NCI-H1436 (cell line): ENCODE measurements around the gene MGAT4A.
"Not testable (repeated sequence)": the region's sequence is repeated elsewhere in the genome, so short reads cannot be mapped to it uniquely, and the experiment has no call there.

Source experiments
- DNase-seq: peaks from one replicate; lab custom pipeline; 2025; lab: John Stamatoyannopoulos, UW

Gene MGAT4A

GRCh38 chr2:98702858-98703620 is 27.9 kb downstream of the MGAT4A start:
- DNase-seq = no peak

GRCh38 chr2:98702127-98702802 is 28.7 kb downstream of the MGAT4A start:
- no peak for DNase-seq

DNA sequence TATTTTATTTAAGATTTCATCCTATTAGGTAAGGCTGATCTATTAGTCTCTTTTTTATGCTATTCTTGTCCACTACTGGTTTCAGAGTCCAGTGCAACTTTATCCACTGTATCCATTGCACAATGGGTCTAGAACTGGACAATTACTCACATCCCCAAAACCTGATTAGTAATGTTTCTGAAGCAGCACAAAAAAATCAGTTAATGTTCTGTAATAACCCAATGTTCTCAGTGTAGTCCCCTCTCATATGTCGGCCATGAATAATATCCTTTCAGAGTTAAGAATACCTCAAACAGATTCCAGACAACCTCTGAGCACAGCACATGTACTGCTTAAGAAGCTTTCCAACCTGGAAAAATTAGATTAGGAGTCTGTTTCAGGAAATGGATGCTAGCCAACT is 29.7 kb downstream of the MGAT4A start:
- DNase-seq = no peak

GRCh38 chr2:98698896-98699295 is 32.0 kb downstream of the MGAT4A start:
- DNase-seq = no peak

DNA sequence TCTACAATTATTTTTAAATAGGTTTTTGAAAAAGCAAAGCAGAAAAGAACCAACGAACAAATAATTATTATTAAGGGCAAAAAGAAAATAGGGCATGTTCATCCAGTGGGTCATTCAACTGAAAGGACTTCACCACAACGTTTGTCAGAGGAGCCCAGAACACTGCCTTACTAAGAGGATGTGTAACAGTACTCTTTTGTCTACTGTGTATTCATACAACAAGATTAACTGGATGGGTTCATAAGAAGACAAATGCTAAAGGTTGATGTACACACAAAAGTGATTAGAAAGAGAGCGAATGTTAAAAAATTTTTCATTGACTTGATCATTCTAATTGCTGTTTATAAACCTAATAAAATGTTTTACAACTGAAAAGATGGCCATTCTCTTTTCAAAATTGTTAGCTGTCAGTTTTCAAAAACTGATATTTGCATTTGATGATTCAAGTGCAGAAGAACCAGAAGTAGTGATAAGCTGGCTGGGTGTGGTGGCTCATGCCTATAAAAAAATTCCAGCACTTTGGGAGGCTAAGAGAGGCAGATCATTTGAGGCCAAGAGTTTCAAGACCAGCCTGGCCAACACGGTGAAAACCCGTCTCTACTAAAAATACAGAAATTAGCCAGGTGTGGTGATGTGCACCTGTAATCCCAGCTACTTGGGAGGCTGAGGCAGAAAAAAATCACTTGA is 33.1 kb downstream of the MGAT4A start:
- no peak for DNase-seq

DNA sequence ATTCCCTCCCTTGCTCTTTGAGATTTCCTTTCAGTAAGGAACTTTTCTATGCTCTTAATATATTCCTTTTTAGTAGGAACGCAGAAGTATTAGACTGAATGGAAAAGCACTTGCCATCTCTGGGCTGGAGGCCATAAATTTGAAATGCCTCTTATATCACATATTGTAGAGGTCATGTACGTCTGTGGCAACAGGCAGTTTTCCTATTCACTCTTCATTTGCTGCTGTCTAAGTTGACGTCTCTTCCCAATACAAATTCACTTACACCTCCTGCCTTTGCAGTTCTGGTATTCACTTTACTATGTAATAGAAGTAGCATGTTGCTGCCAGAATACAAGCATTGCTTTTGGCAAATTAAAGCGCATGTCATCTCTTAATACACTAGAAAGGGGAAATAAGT is 34.7 kb downstream of the MGAT4A start:
- DNase-seq = no peak

DNA sequence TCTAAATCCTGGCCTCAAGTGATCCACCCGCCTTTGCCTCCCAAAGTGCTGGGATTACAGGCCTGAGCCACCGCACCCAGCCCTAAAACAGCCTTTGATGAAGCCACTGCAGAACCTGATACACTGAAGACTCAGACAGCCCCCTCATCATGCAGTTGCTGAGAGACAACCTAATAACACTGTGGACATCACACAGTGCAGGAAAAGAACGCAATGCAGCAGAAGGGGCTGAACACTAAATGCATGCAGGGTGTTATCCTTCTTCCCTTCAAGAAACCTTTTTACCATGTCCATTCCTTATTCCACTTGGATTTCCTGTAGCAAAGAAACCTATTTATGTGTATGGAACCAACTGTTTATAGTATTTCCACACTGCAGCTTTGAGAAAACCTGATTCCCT is 35.7 kb downstream of the MGAT4A start:
- DNase-seq = no peak

GRCh38 chr2:98693477-98693876 is 37.5 kb downstream of the MGAT4A start:
- no peak for DNase-seq

- no peak for DNase-seq
Observed at GRCh38 chr2:98692090-98693054, 38.6 kb downstream of the MGAT4A start.

DNA sequence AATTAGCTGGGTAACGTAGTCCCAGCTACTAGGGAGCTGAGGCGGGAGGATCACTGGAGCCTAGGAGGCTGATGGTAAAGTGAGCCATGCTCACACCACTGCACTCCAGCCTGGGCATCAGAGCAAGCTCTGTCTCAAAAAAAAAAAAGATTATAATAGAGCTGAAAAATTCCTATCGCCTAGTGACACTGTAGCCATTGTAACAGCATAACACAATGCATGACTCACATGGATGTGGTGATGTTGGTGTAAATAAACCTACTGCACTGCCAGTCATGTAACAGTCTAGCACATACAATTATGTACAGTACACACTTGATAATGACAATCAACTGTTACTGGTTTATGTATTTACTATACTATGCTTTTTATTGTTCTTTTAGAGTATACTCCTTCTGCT is 39.6 kb downstream of the MGAT4A start:
- DNase-seq = no peak

- DNase-seq = no peak
Observed at GRCh38 chr2:98685930-98686887, 44.7 kb downstream of the MGAT4A start.

DNA sequence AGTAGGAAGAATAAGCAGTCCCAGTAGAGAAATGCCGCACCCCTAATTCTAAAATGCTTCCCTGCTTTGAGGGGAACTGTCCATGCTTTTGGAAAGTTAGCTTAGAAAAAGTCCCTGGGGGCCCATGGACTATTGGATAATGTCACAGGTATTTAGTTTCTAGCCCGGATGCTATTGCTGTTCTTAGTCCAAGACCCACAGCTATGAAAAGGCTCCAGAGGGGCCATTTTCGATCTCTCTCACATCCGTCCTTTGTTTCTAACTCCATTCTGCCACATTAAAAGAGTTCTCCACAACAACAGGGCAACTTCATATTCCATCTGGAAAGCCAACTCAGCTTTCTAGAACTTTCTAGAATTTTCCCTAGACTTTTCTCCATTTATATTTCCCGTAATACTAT is 47.2 kb downstream of the MGAT4A start:
- DNase-seq = no peak

DNA sequence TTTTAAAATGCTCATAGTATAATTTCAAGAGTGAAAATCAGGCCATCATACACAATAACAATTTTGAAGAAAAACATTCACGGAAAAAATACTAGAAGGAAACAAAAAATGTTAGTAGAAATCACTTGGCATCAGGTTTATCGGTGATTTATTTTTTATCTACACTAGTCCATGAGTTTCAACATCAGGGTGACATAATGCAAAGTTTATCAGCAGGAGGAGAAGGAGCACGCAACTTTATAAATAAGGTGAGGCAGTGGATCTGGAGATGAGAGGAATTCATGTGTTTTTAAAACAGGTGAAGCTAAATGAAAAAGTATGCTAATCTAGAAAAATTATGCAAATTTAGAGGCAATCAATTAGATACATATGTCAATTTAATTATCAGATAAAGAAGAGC is 54.2 kb downstream of the MGAT4A start:
- no peak for DNase-seq

- DNase-seq = no peak
Observed at GRCh38 chr2:98674233-98674964, 56.5 kb downstream of the MGAT4A start.

GRCh38 chr2:98669675-98670074 is 61.3 kb downstream of the MGAT4A start:
- no peak for DNase-seq

- no peak for DNase-seq
Observed at GRCh38 chr2:98665677-98666076, 65.3 kb downstream of the MGAT4A start.

- DNase-seq = no peak
Observed at GRCh38 chr2:98664323-98664722, 66.6 kb downstream of the MGAT4A start.

- DNase-seq = no peak
Observed at GRCh38 chr2:98663511-98664090, 67.3 kb downstream of the MGAT4A start.

DNA sequence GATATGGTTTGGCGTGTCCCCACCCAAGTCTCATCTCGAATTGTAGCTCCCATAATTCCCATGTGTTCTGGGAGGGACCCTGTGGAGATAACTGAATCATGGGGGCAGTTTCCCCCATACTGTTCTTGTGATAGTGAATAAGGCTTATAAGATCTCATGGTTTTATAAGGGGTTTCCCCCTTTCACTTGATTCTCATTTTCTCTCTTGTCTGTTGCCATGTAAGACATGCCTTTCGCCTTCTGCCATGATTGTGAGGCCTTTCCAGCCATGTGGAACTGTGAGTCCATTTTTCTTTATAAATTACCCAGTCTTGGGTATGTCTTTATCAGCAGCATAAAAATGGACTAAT is 71.5 kb downstream of the MGAT4A start:
- DNase-seq = not testable (repeated sequence)
